GM12878 (cell line): ENCODE results near the gene NUMB. TPM values are rescaled to one million over a fixed set of nuclear protein-coding genes. Genes with fewer than 3 reads are reported as not detected.

ENCODE experiments used
- ATAC-seq: fragments of 200-7000 bp; cut with Tn5 transposase; 3 replicates; pipeline ENCODE4 v1.9.1; 2020; ENCODE audit warnings: mild to moderate bottlenecking, moderate library complexity
- BruUV-seq: library from RNA; stranded (reverse); fragments of 400-500 nt; replicated peaks from 2 replicates; lab custom pipeline; 2021; lab: Mats Ljungman, UMichigan
- CTCF ChIA-PET: fragments of 300-600 bp; sonication (Branson Sonifier 250); formaldehyde crosslinking; extraction: SDS; loops from one replicate; lab custom pipeline; 2021; ENCODE audit warnings: inconsistent platforms; lab: Yijun Ruan, JAX
- POLR2A ChIA-PET: fragments of 350-600 bp; formaldehyde crosslinking; extraction: SDS; loops from one replicate; lab custom pipeline; 2021; ENCODE audit warnings: inconsistent platforms; lab: Charles Lee
- RAD21 ChIA-PET: fragments of 300-600 bp; sonication (Branson Sonifier 250); formaldehyde crosslinking; loops from one replicate; lab custom pipeline; 2023; ENCODE audit warnings: antibody characterized with exemption; ENCODE audit not compliant: unreplicated experiment; lab: Charles Lee
- SMC1A ChIA-PET: fragments of 300-600 bp; sonication (Branson Sonifier 250); formaldehyde crosslinking; loops from one replicate; lab custom pipeline; 2023; ENCODE audit not compliant: unreplicated experiment, uncharacterized antibody; lab: Charles Lee
- DNase-seq: peaks from one replicate; pipeline ENCODE4 v3.0.0-alpha.2; 2011; ENCODE audit warnings: low read depth, low spot score
- FAIRE-seq: peaks from 3 replicates; lab custom pipeline; 2011; peaks lifted over from hg19 to GRCh38; lab: Jason Lieb, UNC
- H2AFZ ChIP-seq: 2 replicates; pipeline ENCODE4 v1.6.0; 2011; ENCODE audit warnings: low read depth, low read length, control low read depth; ENCODE audit not compliant: control insufficient read depth
- H3K27ac ChIP-seq: 2 replicates; pipeline ENCODE4 v1.5.1; 2011; ENCODE audit warnings: control low read depth; ENCODE audit not compliant: control insufficient read depth, insufficient read depth
- H3K27me3 ChIP-seq, 2 experiments: replicated peaks in 1 of 2; 2 replicates each; pipeline versions ENCODE4 v1.6.0 to v1.6.1; 2011; ENCODE audit warnings: low read length in 1 of 2; ENCODE audit not compliant: control insufficient read depth in 2 of 2, insufficient read depth in 2 of 2
- H3K36me3 ChIP-seq, 2 experiments: 2 replicates each; pipeline ENCODE4 v1.5.1; 2011; ENCODE audit warnings: low read length in 1 of 2; ENCODE audit not compliant: control insufficient read depth in 2 of 2, insufficient read depth in 2 of 2
- H3K4me1 ChIP-seq: 2 replicates; pipeline ENCODE4 v1.6.1; 2011; ENCODE audit warnings: mild to moderate bottlenecking, low read length, moderate library complexity, mixed read lengths; ENCODE audit not compliant: control insufficient read depth, insufficient read depth
- H3K4me2 ChIP-seq: 2 replicates; pipeline ENCODE4 v1.6.0; 2011; ENCODE audit warnings: control low read depth; ENCODE audit not compliant: control insufficient read depth, insufficient read depth
- H3K4me3 ChIP-seq: fragments of 200-600 bp; sonication (generic); 2 replicates; pipeline ENCODE4 v1.5.1; 2016
- H3K79me2 ChIP-seq: 2 replicates; pipeline ENCODE4 v1.6.0; 2011; ENCODE audit warnings: low read length; ENCODE audit not compliant: control insufficient read depth, insufficient read depth
- H3K9ac ChIP-seq: 2 replicates; pipeline ENCODE4 v1.8.0; 2011; ENCODE audit warnings: low read length, control low read depth, mixed read lengths; ENCODE audit not compliant: control insufficient read depth, insufficient read depth
- H3K9me3 ChIP-seq: replicated peaks from 3 replicates; pipeline ENCODE4 v1.5.1; 2011; ENCODE audit warnings: mild to moderate bottlenecking, low read length; ENCODE audit not compliant: control insufficient read depth, insufficient read depth
- H4K20me1 ChIP-seq: 2 replicates; pipeline ENCODE4 v1.6.0; 2011; ENCODE audit not compliant: control insufficient read depth, insufficient read depth
- IKZF1 ChIP-seq: fragments of 450-650 bp; conservative IDR thresholded peaks from 2 replicates; pipeline ENCODE4 v1.6.1; 2017; ENCODE audit warnings: antibody characterized with exemption, mild to moderate bottlenecking
- MEF2B ChIP-seq: fragments of 450-650 bp; IDR thresholded peaks from 2 replicates; pipeline ENCODE4 v1.6.1; 2018; ENCODE audit warnings: mild to moderate bottlenecking, moderate library complexity; ENCODE audit not compliant: partially characterized antibody, poor library complexity, severe bottlenecking
- NKRF ChIP-seq: fragments of 450-650 bp; conservative IDR thresholded peaks from 2 replicates; pipeline ENCODE4 v1.6.1; 2017; ENCODE audit warnings: mild to moderate bottlenecking, moderate library complexity
- ZNF24 ChIP-seq: fragments of 450-650 bp; IDR thresholded peaks from 2 replicates; pipeline ENCODE4 v1.6.1; 2017; ENCODE audit warnings: antibody characterized with exemption, mild to moderate bottlenecking
- WGBS: methylation state at CpG from one replicate; pipeline ENCODE4 v1.1.6; 2016; ENCODE audit warnings: low lambda C conversion rate; ENCODE audit not compliant: insufficient replicate concordance, insufficient coverage; ENCODE audit errors: missing lambda C conversion rate; 5-methylcytosine and 5-hydroxymethylcytosine counted together
- in situ Hi-C: fragments of 300-500 bp; cut with MboI; formaldehyde crosslinking; loops from 9 replicates; pipeline ENCODE4 v1.14.3; 2018; ENCODE audit warnings: mixed read lengths
- intact Hi-C: fragments of 100-400 bp; cut with micrococcal nuclease; formaldehyde crosslinking; loops from one replicate; pipeline ENCODE4 v1.14.2; 2022; ENCODE audit not compliant: unreplicated experiment
- polyA plus RNA-seq, 11 experiments: library from polyadenylated mRNA; depleted of rRNA in 4 of 11; unstranded in 6 of 11; stranded (reverse) in 5 of 11; fragments of >200 nt; fragmentation: Nextera tagmentation in 4 of 11; fragmentation: Illumina TruSeq in 1 of 11; extraction: Ambion mirVana in 4 of 11; extraction: Trizol in 1 of 11; gene quantifications; 1 replicate in 1 of 11; 2 replicates in 10 of 11; pipeline versions ENCODE4 v1.2.1 to v1.2.3, GENCODE V29; 2011 to 2016; ENCODE audit warnings: inconsistent platforms in 2 of 11, missing spikeins in 2 of 11, low read depth in 1 of 11
- total RNA-seq, 4 experiments: library from RNA; depleted of rRNA in 3 of 4; stranded (reverse); fragments of >200 nt in 3 of 4; fragmentation: Illumina TruSeq in 1 of 4; extraction: Trizol in 1 of 4; gene quantifications; 2 replicates each; pipeline versions ENCODE4 v1.2.1 to v1.2.3, GENCODE V29; 2013 to 2021

NUMB gene
- total and polyA plus RNA-seq, 10 of the 15 experiments (the other 5 are each of a cell fraction or from before 2014, with no cell fraction given), result 22.0 to 147 (median 48.9) TPM

GRCh38 chr14:73236157-73236556 is 222.2 kb downstream of the NUMB start (continued):
- TF ChIP-seq NKRF (no peak), ZNF24 (no peak)

GRCh38 chr14:73235531-73236155 is 222.7 kb downstream of the NUMB start:
- FAIRE-seq (no peak), DNase-seq (no peak), ATAC-seq (no peak)
- no peak overlapping the region for H3K4me2 ChIP-seq
- no peak overlapping the region for H3K9ac ChIP-seq
- peaks cover 22% of the 10 kb centered on the region for H3K4me1 ChIP-seq
- ChIA-PET POLR2A (interaction anchor here (0.6 to 1.1 kb wide), 6 partner anchors 11 to 60 kb away, joined by 3 to 5 read pairs (median 3); no protein-coding TSS in a partner anchor), CTCF (interaction anchor here (0.6 to 2.1 kb wide), 7 partner anchors 8 to 236 kb away, joined by 3 to 9 read pairs (median 4); no protein-coding TSS in a partner anchor), RAD21 (interaction anchor here (0.8 to 1.3 kb wide), 8 partner anchors 9 to 242 kb away, joined by 3 to 7 read pairs (median 4); no protein-coding TSS in a partner anchor), SMC1A (interaction anchor here (0.7 to 1.4 kb wide), 6 partner anchors 30 to 242 kb away, joined by 3 to 4 read pairs (median 4); no protein-coding TSS in a partner anchor)
- H4K20me1 ChIP-seq, result no peaks in the 10 kb centered on the region
- H2AFZ ChIP-seq, result no peak overlapping the region
- no peaks in the 10 kb centered on the region for H3K79me2 ChIP-seq
- 43% methylated on average over 6 of the region's 6 CpGs for WGBS
- no TSS peak for BruUV-seq
- no peak overlapping the region for H3K27ac ChIP-seq
- no peak overlapping the region for H3K4me3 ChIP-seq
- TF ChIP-seq NKRF, result no peak
- peak; percentile 22; the same call in 1 of the 2 replicates for TF ChIP-seq IKZF1
- peak; percentile 38 for TF ChIP-seq MEF2B
- no peaks in the 10 kb centered on the region; the same call in 2 of the 3 replicates for H3K9me3 ChIP-seq
- H3K27me3 ChIP-seq, result peaks cover 8 to 26% of the 10 kb centered on the region in 2 experiments
- intact Hi-C loops (no loop called here), in situ Hi-C loops (no loop called here)
- no peaks in the 10 kb centered on the region for H3K36me3 ChIP-seq
